GM21360 (cell line): Measurements from ENCODE around the gene RPL37A.

Source experiments
- ATAC-seq: cut with Tn5 transposase; IDR thresholded peaks from one replicate; pipeline ENCODE4 v1.9.1; 2021; ENCODE audit warnings: mild to moderate bottlenecking, moderate library complexity; ENCODE audit not compliant: unreplicated experiment

RPL37A gene

DNA sequence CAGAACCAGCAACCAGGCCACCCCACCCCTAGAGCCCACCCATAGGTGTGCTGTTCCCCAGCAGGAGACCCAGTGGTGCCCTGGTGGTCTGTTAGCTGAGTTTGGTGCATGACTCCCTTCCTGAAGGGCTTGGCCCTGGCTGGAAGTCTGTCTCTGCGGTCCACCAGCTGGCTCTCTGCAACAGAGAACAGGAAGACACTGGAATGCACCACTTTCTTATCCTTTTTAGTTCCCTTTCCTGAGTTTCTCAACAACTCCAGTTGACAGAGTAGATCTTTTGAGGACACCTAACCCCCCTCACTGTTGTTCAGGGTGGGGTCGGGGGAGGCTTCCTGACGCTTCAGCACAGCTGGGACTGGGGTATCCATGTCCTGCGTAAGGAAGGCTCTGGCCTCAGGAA is 11.9 kb upstream of the RPL37A start:
- no peak for ATAC-seq

DNA sequence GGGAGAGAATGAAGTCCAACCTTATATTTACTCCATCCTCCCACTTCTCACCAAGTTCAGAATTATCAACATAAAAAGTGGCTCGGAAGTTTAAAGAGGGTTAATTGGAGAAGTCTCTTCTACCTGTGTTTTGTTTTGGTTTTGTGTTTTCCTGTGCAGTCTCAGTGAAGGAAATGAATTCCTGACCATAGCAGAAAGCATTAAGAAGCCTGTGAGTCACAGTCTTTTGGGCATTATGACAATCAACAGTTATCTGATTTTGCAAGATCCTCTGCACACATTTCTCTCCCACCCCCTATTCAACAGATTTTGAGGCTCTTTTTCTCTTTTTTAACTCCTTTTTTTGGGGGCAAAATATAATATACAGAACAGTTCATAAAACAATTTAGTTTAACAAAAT is 8.6 kb upstream of the RPL37A start:
- no peak for ATAC-seq

- peak; percentile 71 for ATAC-seq
Observed at GRCh38 chr2:216491793-216492596, 6.6 kb upstream of the RPL37A start.

DNA sequence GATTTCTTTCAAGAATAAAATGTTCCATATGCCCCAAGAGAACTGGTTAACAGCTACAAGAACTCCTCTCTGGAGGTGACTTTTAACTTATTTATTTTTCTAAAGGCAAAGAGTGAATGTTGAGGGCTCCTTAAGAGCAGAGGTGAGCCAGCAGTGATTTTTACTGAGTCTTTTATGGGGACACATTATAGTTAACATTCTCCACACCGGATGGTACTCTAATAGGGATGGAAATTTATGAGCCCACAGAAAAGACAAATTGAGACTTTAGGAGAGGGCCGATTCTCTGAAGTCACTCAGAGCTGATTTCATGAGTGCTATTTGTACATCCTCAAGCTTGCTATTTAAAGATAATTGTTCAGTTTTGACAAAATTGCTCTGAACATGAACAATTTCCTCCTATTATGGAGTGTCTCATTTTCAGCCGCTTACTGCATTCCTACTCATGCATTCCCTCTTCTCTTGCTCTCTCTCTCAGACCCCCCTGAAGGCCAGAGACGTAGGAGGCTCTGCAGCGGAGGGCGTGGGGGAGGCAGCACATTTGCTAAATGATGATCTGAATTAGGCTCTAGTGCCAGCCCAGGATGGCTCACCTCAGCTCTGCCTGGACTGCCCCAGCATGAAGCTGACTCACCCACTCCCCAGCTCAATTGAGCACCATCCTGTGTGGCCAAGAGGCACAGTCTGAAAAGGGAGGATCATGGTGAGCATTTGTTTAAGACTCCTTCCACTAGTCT is 5.9 kb upstream of the RPL37A start:
- no peak for ATAC-seq

DNA sequence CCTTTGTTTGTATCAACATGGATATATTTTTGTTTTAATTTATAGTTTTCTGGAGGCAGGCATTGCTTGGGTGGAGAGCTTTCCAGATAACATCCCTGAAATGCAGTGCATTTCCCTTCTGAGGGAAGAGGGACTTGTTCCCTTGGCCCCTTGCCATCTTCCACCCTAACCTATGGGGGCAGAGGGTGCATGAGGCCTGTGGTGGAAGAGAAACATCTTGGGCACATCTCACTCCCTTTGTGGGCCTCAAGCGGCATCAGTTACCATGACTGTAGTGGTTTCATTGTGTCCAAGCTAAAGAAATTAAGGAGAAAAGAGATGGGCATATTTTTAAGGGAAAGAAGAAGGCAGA is 5.3 kb upstream of the RPL37A start:
- ATAC-seq: no peak

DNA sequence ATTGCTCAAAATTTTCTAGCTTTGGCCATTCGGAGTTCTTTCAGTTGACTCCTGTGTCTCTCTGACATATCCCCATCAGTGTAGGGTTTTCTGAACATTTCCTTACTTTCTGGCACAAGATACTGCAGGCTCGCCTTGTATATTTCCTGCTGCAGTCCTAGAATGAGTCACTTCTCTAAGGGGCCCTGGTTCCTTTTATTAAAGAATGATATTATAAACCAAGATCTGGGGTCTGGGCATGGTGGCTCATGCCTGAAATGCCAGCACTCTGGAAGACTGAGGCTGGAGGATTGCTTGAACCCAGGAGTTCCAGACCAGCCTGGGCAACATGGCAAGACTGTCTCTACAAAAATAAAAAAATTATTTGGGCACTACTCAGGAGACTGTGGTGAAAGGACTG is 3.0 kb upstream of the RPL37A start:
- no peak for ATAC-seq

GRCh38 chr2:216497382-216498069 is 1.1 kb upstream of the RPL37A start:
- no peak for ATAC-seq

GRCh38 chr2:216498070-216498378 is 620 bp upstream of the RPL37A start:
- no peak for ATAC-seq

GRCh38 chr2:216499641-216500218 is 1.1 kb downstream of the RPL37A start:
- ATAC-seq: no peak

- no peak for ATAC-seq
Observed at GRCh38 chr2:216500572-216500971, 1.9 kb downstream of the RPL37A start.

DNA sequence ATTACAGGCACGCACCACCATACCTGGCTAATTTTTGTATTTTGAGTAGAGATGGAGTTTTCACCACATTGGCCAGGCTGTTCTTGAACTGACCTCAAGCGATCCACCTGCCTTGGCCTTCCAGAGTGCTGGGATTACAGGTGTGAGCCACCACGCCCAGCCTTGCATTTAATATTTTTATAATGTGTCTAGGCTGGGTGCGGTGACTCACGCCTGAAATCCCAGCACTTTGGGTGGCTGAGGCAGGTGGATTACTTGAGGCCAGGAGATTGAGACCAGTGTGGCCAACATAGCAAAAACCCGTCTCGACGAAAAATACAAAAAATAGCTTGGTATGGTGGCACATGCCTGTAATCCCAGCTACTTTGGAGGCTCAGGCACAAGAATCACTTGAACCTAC is 3.2 kb downstream of the RPL37A start:
- ATAC-seq: no peak

DNA sequence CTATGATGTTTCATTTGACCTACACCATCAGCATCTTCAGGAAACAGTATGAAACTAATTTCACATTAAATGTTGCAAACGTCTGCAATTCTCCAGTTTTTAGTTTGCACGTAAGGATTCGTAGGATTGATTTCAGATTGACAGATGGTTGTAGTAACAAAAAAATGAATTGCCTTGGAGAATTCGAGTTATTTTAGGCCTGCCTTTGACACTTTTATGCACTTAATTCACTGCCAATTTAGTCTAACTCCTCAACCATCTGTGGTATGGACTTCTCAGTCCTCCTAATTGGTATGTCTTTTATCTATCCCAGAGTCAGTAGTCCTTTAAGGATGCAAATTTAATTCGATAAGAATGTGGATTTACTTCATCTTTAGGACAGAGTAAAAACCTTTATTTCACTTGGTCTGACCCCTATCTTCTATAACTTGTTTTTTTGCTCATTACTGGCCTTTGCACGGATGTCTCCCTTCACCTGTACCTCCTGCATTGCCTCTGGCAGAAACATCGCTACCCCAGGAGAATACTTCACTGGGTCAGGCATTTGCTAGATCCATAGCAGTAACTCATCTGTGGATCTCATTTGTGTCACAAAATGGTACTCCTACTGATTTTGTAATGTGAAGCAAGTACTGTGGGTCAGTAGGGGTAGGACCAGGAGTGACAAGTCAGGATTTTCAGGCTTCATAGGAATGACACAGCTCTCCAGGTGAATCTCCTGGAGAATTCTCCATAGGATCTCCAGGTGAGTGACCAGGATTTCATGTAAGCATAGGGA is 3.9 kb downstream of the RPL37A start:
- ATAC-seq: no peak

GRCh38 chr2:216503159-216503629 is 4.5 kb downstream of the RPL37A start:
- ATAC-seq: no peak

DNA sequence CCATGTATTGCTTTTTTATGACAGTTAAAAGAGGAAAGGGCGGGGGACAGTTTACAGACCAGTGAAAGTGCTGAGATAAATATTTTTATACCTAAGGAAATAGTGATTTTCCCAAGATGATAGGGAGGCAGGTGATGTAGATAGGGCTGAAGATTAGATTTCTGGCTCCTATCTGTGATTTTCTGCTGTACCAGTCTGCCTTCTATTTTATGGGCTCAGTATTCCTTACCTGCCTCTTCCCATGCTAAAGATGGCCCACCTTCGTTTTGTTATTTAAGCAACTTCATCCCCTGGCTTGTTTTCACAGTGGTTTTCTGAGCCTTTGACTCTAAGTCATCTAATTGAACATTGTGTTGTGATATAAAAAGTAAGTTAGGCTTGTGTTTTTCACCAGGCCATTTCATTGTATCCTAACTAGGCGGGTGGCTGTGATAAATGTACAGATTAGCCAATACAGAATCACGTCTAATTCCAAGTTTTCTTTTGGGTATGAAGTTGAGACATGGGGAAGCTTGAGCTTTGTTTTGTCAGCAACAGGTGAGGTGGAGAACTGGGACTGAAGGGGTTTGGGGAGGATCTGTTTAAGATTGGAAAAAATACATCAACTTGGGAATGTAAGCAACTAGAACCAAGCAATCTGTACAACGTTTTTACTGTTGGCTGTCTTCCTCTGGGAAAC is 5.2 kb downstream of the RPL37A start:
- no peak for ATAC-seq

- no peak for ATAC-seq
Observed at GRCh38 chr2:216504376-216504762, 5.7 kb downstream of the RPL37A start.

GRCh38 chr2:216505133-216506106 is 6.8 kb downstream of the RPL37A start:
- no peak for ATAC-seq

DNA sequence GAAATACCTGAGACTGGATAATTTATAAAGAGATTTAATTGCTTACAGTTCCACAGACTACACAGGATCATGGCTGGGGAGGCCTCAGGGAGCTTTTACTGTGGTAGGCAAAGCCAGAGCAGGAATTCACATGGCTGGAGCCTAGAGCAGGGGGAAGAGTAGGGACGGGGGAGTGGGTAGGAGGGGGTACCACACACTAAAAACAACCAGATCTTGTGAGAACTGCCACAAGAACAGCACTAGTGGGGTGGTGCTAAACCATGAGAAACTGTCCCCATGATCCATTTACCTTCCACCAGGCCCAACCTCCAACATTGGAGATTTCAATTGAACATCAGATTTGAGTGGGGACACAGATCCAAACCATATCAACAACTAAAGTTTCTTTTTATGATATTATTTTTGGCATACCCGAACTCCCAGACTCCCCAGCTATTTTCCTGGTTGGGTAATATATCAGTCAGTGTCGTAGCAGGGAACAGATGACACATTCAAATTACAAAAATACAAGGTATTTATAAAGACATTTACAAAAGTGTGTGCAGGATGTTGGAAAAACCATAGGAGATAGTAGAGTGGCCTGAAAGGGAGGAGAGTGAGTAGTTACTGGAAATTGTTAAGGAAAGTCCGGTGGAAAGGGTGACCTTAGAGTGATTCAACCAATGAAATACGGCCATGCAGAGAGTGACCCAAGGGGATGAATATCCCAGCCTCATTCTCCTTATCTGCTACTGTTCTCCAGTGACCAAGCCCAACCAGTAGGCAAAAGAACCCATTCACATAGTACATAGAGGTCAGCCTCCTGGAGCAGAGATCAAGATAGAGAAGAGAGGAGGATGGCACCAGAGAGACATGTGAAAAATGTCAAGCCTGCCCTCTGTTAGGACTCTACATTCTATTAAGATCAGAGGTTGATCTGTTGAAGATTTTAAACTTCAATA is 8.8 kb downstream of the RPL37A start:
- ATAC-seq: no peak

GRCh38 chr2:216508229-216508628 is 9.6 kb downstream of the RPL37A start:
- ATAC-seq: no peak
